Parathyroid adenoma (tissue), 2 donors: Measurements from ENCODE around the gene SLC12A7.

Experiments
- H2AFZ ChIP-seq: fragments of 300-600 bp; sonication (generic); one replicate; pipeline ENCODE4 v1.7.0; 2017; ENCODE audit warnings: antibody characterized with exemption, mild to moderate bottlenecking
- H3K27ac ChIP-seq: fragments of 300-600 bp; sonication (generic); one replicate; pipeline ENCODE4 v1.7.0; 2017
- H3K27me3 ChIP-seq: fragments of 300-600 bp; sonication (generic); one replicate; pipeline ENCODE4 v1.7.0; 2017; ENCODE audit warnings: low read length; ENCODE audit not compliant: control insufficient read depth, insufficient read depth
- H3K36me3 ChIP-seq: fragments of 300-600 bp; sonication (generic); one replicate; pipeline ENCODE4 v1.7.0; 2017; ENCODE audit warnings: low read length; ENCODE audit not compliant: control insufficient read depth, insufficient read depth
- H3K4me1 ChIP-seq: fragments of 300-600 bp; sonication (generic); one replicate; pipeline ENCODE4 v1.7.0; 2017; ENCODE audit warnings: control low read depth
- H3K4me2 ChIP-seq: fragments of 300-600 bp; sonication (generic); one replicate; pipeline ENCODE4 v1.7.0; 2017; ENCODE audit warnings: low read length
- H3K4me3 ChIP-seq: fragments of 300-600 bp; sonication (generic); one replicate; pipeline ENCODE4 v1.7.0; 2017; ENCODE audit warnings: low read depth, low read length
- H3K79me2 ChIP-seq: fragments of 300-600 bp; sonication (generic); one replicate; pipeline ENCODE4 v1.7.0; 2017; ENCODE audit warnings: control low read depth
- H3K9ac ChIP-seq: fragments of 300-600 bp; sonication (generic); one replicate; pipeline ENCODE4 v1.7.0; 2017; ENCODE audit warnings: mild to moderate bottlenecking
- H3K9me3 ChIP-seq: fragments of 300-600 bp; sonication (generic); one replicate; pipeline ENCODE4 v1.7.0; 2017; ENCODE audit warnings: low read length; ENCODE audit not compliant: control insufficient read depth
- TF ChIP-seq, protein P1 (sequence below): fragments of 300-600 bp; sonication (generic); IDR thresholded peaks from one replicate; pipeline ENCODE4 v1.7.0; 2017; ENCODE audit warnings: antibody characterized with exemption, mild to moderate bottlenecking
- donor health status: primary hyperparathyroidism.

Gene SLC12A7

DNA sequence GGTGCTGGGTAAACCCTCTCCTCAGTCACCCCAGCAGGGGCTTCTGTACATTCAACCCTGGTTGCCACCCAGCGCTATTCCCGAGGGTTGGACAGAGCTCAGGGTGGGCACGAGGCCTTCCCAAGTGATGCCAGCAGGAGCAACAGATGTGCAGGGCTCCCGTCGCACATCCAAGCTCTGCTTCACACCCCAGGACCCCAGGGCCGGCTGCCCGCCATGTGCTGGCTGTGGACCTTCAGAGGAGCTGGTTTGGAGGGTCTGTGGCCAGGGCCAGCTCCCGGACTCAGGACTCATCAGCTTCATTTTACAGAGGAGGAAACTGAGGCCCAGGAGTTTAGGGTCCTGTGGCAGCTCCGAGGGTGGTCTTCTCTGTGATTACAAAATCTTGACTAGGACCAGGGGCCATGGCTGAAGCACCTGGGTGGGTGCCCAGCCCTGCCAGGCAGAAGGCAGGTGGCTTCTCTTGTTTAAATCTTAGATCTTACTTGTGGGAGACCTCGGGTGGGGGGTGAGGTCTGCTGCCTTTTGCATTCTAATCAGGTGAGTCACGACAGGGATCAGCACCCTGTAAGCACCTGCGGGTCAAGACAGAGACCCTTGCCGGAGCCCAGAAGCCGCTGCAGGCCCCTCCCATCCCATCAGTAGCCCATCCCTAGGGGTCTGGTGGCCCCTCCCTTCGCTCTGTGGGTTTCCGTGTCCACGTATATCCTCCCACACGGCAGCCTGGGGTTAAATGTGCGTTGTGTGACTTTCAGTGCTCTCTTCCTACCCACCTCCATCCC lies 2.1 kb upstream of the SLC12A7 start:
- Histone ChIP-seq H2AFZ (no peak overlapping the region), H3K4me1 (peaks cover 5% of the 10 kb centered on the region), H3K4me2 (no peak overlapping the region), H3K27ac (no peak overlapping the region), H3K9me3 (no peaks in the 10 kb centered on the region), H3K36me3 (no peaks in the 10 kb centered on the region), H3K27me3 (no peaks in the 10 kb centered on the region), H3K79me2 (peaks cover 3% of the 10 kb centered on the region), H3K9ac (no peak overlapping the region), H3K4me3 (no peak overlapping the region)
- TF ChIP-seq, protein P1, sequence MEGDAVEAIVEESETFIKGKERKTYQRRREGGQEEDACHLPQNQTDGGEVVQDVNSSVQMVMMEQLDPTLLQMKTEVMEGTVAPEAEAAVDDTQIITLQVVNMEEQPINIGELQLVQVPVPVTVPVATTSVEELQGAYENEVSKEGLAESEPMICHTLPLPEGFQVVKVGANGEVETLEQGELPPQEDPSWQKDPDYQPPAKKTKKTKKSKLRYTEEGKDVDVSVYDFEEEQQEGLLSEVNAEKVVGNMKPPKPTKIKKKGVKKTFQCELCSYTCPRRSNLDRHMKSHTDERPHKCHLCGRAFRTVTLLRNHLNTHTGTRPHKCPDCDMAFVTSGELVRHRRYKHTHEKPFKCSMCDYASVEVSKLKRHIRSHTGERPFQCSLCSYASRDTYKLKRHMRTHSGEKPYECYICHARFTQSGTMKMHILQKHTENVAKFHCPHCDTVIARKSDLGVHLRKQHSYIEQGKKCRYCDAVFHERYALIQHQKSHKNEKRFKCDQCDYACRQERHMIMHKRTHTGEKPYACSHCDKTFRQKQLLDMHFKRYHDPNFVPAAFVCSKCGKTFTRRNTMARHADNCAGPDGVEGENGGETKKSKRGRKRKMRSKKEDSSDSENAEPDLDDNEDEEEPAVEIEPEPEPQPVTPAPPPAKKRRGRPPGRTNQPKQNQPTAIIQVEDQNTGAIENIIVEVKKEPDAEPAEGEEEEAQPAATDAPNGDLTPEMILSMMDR, result no peak

DNA sequence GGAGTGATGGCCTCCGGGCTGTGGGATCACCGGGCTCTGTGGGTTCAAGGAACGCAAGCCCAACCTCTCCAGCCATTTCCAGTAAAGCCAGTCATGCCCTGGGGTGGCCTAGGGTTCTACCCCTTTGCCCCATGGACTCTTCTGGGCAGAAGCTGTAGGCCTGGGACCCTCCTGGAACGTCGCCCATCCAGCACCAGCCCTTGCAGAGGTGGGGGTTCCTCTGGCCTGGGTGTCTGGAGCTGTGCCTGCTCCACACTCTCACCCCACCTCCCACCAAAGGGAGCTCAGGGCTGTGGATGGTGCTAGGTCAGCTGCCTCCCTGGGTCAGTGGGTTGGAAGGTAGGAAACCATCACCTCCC lies 1.4 kb upstream of the SLC12A7 start:
- Histone ChIP-seq H3K27ac (no peak overlapping the region), H3K9ac (no peak overlapping the region), H3K4me1 (peaks cover under 1% of the 10 kb centered on the region), H3K4me3 (no peak overlapping the region), H2AFZ (no peak overlapping the region), H3K36me3 (no peaks in the 10 kb centered on the region), H3K27me3 (no peaks in the 10 kb centered on the region), H3K9me3 (no peaks in the 10 kb centered on the region), H3K79me2 (peaks cover 5% of the 10 kb centered on the region), H3K4me2 (no peak overlapping the region)
- TF ChIP-seq, protein P1, result no peak

DNA sequence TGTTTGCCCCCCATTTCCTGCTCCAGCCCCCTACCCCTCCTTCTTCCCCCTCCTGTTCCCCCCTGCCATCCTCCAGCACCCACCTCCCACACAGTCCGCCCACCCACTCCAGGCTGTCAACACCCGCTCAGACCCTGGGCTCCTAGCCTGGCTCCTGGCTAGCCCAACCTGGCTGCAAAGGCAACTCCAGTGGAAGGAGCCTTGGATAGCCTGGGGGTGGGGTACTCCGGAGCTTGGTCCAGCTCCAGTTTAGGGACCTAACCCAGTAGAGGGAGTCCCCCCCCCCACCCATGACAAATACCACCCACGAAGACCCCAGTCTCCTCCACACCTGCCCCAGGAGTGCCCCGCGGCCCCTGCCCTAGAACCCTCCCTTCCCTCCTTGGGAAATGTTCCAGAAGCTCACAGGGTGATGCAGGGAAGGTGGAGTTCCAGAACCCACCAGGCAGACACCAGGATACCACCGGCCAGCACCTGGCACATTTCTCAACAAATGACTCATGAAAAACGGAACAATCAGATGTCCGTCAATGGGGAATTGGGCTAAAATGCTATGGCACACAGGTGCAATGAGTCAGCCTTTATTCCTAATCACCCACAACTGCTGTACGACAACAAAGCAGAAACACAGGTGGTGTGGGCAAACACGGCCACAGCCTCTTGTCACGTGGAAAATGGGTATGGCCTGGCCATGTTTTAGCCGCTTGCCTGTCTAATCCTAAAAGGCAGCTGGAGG lies 901 bp upstream of the SLC12A7 start:
- no peak overlapping the region for H2AFZ ChIP-seq
- H3K4me2 ChIP-seq, result no peak overlapping the region
- TF ChIP-seq, protein P1, result no peak
- no peak overlapping the region for H3K4me3 ChIP-seq
- no peaks in the 10 kb centered on the region for H3K27me3 ChIP-seq
- H3K9me3 ChIP-seq, result no peaks in the 10 kb centered on the region
- H3K9ac ChIP-seq, result no peak overlapping the region
- no peaks in the 10 kb centered on the region for H3K4me1 ChIP-seq
- H3K79me2 ChIP-seq, result peaks cover 7% of the 10 kb centered on the region
- H3K27ac ChIP-seq, result no peak overlapping the region
- H3K36me3 ChIP-seq, result no peaks in the 10 kb centered on the region

DNA sequence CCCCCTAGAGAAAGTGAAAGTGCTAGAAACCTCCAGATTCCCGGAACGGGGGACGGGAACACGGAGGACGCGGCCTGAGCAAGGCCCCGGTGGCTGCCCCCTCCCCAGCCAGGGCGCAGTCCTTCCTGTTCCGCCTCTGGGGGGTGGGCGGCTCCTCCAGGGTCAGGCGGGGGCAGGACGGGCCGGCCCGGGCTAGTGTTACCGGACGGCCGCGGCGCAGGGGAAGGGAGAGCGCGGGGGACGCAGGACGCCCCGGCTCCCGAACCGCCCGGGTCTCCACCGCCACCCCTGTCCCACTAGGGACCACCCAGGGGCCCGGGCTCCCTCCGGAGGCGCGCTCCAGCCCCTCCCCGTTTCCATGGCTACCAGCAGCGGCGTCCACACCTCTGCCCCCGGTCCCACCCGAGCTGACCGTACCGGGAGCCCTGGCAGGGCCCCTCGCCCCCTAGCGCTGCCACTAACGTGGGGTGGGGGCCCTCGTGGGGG lies 579 bp downstream of the SLC12A7 start:
- Histone ChIP-seq H3K4me1 (no peaks in the 10 kb centered on the region), H3K27me3 (no peaks in the 10 kb centered on the region), H3K27ac (peak overlapping the region; percentile 2), H3K9ac (peak overlapping the region; percentile 59), H3K4me3 (peak overlapping the region; percentile 70), H3K9me3 (no peaks in the 10 kb centered on the region), H3K36me3 (no peaks in the 10 kb centered on the region), H2AFZ (peak overlapping the region; percentile 79), H3K79me2 (peaks cover 7% of the 10 kb centered on the region), H3K4me2 (peak overlapping the region; percentile 87)
- TF ChIP-seq, protein P1, result no peak
